Right lobe of liver (tissue), 6 donors: ENCODE measurements around the gene NBAS. TPM values are rescaled to one million over a fixed set of nuclear protein-coding genes. Genes with fewer than 3 reads are reported as not detected.
"Not testable (repeated sequence)": the region's sequence is repeated elsewhere in the genome, so short reads cannot be mapped to it uniquely, and the experiment has no call there.

Experiments used
- ATAC-seq, 4 donors: fragments of 200-7000 bp; cut with Tn5 transposase; one replicate each; pipeline ENCODE4 v1.9.1; 2020; ENCODE audit warnings: mild to moderate bottlenecking in 4 of 4, moderate library complexity in 4 of 4
- DNase-seq, 3 donors: peaks; one replicate each; pipeline ENCODE4 v3.0.0-alpha.2; 2020
- H3K27ac ChIP-seq, 3 donors: fragments of 200-600 bp; one replicate each; pipeline ENCODE4 v1.8.0; 2022
- H3K27me3 ChIP-seq, 2 donors: fragments of 200-600 bp; one replicate each; pipeline ENCODE4 v1.8.0; 2022
- H3K36me3 ChIP-seq, 4 donors: fragments of 200-600 bp; sonication (generic) in 1 of 4; one replicate each; pipeline versions ENCODE4 v1.5.1 to v1.8.0; 2017 to 2022; ENCODE audit warnings: control low read depth in 1 of 4
- H3K4me1 ChIP-seq, 4 donors: fragments of 200-600 bp; sonication (generic) in 1 of 4; one replicate each; pipeline versions ENCODE4 v1.5.1 to v1.8.0; 2017 to 2022; ENCODE audit warnings: control low read depth in 1 of 4
- H3K4me3 ChIP-seq, 3 donors: fragments of 200-600 bp; one replicate each; pipeline ENCODE4 v1.8.0; 2022
- H3K9me3 ChIP-seq, 4 donors: fragments of 200-600 bp; sonication (generic) in 1 of 4; one replicate each; pipeline versions ENCODE4 v1.5.1 to v1.8.0; 2017 to 2022; ENCODE audit warnings: control low read depth in 1 of 4
- CTCF ChIP-seq, 4 donors: fragments of 200-600 bp in 3 of 4; fragments of 450-650 bp in 1 of 4; IDR thresholded peaks; one replicate each; pipeline versions ENCODE4 v1.5.1 to v1.8.0; 2016 to 2022; ENCODE audit warnings: antibody characterized with exemption in 4 of 4, mild to moderate bottlenecking in 2 of 4
- POLR2A ChIP-seq: fragments of 450-650 bp; IDR thresholded peaks from one replicate; pipeline ENCODE4 v1.6.1; 2017; ENCODE audit warnings: antibody characterized with exemption, mild to moderate bottlenecking
- WGBS: methylation state at CpG from one replicate; pipeline ENCODE4 v1.1.6; 2018; ENCODE audit warnings: low coverage, low lambda C conversion rate; ENCODE audit not compliant: insufficient coverage; ENCODE audit errors: missing lambda C conversion rate; 5-methylcytosine and 5-hydroxymethylcytosine counted together
- intact Hi-C, 2 donors: fragments of 100-400 bp; cut with DNase I; formaldehyde crosslinking; loops; one replicate each; pipeline versions ENCODE4 v1.11.2 to v1.14.1; 2022
- total RNA-seq, 6 experiments: library from RNA; depleted of rRNA in 2 of 6; stranded (reverse); fragments of >200 nt in 2 of 6; fragmentation: NEBNext Ultra II Directional in 3 of 6; extraction: Animal tissue kit (Norgen Biotek cat#: 25700) in 3 of 6; gene quantifications; one replicate each; pipeline versions ENCODE4 v1.1.0 to v1.2.4, GENCODE V29; 2016 to 2023
- donor health status: DM: no; HTN: yes; CAD: no.
- donor health status: DM: no; HTN: no; CAD: no.
- donor health status: DM: no; HTN: no; CAD: no.
- donor health status: DM: no; HTN: yes; CAD: no.
- donor health status: DM: no; HTN: yes; CAD: no.

The NBAS gene
- total RNA-seq, 6 experiments from 2014 or later, result 16.1 to 21.8 (median 18.5) TPM

DNA sequence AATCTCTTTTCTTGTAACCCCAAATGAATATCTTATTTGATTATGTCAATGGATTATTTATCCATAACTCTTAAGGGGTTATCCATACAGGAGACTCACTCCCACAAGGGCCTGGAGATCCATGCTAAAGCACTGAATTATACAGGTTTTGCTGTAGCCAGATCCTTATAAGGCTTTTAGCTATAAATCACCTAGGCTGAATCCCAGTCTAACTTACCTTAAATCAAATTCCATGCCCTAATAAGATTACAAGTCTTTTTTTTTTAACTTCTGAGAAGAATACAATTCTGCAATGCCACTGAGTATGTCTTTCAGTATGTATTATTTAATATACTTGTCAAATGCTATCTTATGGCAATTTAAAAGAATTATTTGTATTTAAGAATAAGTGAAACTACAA is 340.5 kb downstream of the NBAS start:
- no peaks in the 10 kb centered on the region for H3K9me3 ChIP-seq
- H3K4me1 ChIP-seq, result no peaks in the 10 kb centered on the region
- H3K27ac ChIP-seq, result no peak overlapping the region
- intact Hi-C loops, result no loop called here
- ATAC-seq, result no peak
- H3K27me3 ChIP-seq, result no peaks in the 10 kb centered on the region
- no peak for DNase-seq
- H3K36me3 ChIP-seq, result no peaks in the 10 kb centered on the region
- TF ChIP-seq CTCF (IDR thresholded peaks at IDR 0.05) (no peak), POLR2A (no peak)
- no peak overlapping the region for H3K4me3 ChIP-seq

GRCh38 chr2:15218423-15219086 is 342.6 kb downstream of the NBAS start:
- no peaks in the 10 kb centered on the region for H3K4me1 ChIP-seq
- WGBS, result 92% methylated on average over 10 of the region's 17 CpGs
- no peaks in the 10 kb centered on the region for H3K27me3 ChIP-seq
- ATAC-seq (no peak), DNase-seq (no peak)
- TF ChIP-seq CTCF (IDR thresholded peaks at IDR 0.05) (no peak), POLR2A (no peak)
- H3K4me3 ChIP-seq, result no peak overlapping the region
- intact Hi-C loops, result no loop called here
- no peaks in the 10 kb centered on the region for H3K9me3 ChIP-seq
- no peak overlapping the region for H3K27ac ChIP-seq
- no peaks in the 10 kb centered on the region for H3K36me3 ChIP-seq

DNA sequence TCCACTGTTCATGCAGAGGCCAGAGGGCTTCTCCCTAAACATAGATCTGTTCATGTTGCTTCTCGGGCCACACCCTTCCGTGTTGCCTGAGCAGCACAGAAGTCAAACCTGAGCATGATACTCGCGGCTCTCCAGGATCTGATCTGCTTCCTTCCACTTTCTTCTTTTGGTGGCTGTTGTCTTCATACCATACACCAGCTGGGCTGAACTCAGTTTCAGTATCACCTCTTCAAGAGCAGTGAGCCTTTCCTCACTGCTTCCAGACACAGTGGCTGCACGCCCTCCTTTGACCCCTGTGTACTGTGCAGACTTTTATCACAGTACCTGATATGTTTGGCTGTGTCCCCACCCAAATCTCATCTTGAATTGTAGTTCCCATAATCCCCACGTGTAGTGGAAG is 348.9 kb downstream of the NBAS start:
- H3K27me3 ChIP-seq, result no peaks in the 10 kb centered on the region
- no peaks in the 10 kb centered on the region for H3K36me3 ChIP-seq
- no peak overlapping the region for H3K27ac ChIP-seq
- H3K4me3 ChIP-seq, result no peak overlapping the region
- WGBS, result 91% methylated on average over 4 of the region's 6 CpGs
- intact Hi-C loops, result no loop called here
- H3K9me3 ChIP-seq, result no peaks in the 10 kb centered on the region
- TF ChIP-seq CTCF (IDR thresholded peaks at IDR 0.05), result no peak
- TF ChIP-seq POLR2A, result no peak
- no peaks in the 10 kb centered on the region for H3K4me1 ChIP-seq
- no peak for ATAC-seq
- no peak for DNase-seq

DNA sequence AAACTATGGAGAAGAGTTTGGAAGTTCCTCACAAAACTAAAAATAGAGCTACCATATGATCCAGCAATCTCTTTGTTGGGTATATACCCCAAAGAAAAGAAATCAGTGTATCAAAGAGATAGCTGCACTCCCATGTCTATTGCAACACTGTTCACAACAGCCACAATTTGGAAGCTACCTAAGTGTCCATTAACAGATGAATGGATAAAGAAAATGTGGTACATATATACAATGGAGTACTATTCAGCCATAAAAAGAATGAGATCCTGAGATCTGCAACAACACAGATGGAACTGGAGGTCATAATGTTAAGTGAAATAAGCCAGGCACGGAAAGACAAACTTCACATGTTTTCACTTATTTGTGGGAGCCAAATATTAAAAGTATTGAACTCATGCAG is 350.6 kb downstream of the NBAS start:
- H3K4me1 ChIP-seq, H3K27me3 ChIP-seq, H3K9me3 ChIP-seq, H3K4me3 ChIP-seq, H3K27ac ChIP-seq, intact Hi-C loops, H3K36me3 ChIP-seq, DNase-seq, ATAC-seq: not testable (repeated sequence)
- WGBS, result 89% methylated on average over 1 of the region's 1 CpG

DNA sequence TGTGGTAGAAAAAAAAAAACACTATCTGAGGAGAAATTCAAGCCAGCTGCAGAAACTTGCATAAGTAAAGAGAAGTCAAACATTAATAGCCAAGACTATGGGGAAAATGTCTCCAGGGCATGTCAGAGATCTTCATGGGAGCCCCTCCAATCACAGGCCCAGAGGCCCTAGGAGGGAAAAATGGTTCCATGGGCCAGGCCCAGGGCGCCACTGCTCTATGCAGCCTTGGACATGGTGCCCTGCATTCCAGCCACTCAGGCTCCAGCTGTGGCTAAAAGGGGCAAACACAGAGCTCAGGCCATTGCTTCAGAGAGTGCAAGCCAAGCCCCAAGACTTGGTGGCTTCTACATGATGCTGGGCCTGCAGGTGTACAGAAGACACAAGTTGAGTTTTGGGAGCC is 354.7 kb downstream of the NBAS start:
- no peaks in the 10 kb centered on the region for H3K9me3 ChIP-seq
- no peak overlapping the region for H3K27ac ChIP-seq
- intact Hi-C loops, result no loop called here
- no CpG with 5 or more reads among the region's 1 CpG for WGBS
- H3K4me3 ChIP-seq, result no peak overlapping the region
- ATAC-seq, result no peak
- TF ChIP-seq CTCF (IDR thresholded peaks at IDR 0.05) (no peak), POLR2A (no peak)
- H3K27me3 ChIP-seq, result no peaks in the 10 kb centered on the region
- DNase-seq, result no peak
- H3K4me1 ChIP-seq, result no peaks in the 10 kb centered on the region
- H3K36me3 ChIP-seq, result no peaks in the 10 kb centered on the region
